ENCODE measurements around the gene SGIP1. TPM values are rescaled to one million over a fixed set of nuclear protein-coding genes. Genes with fewer than 3 reads are reported as not detected.

Gene SGIP1
- total RNA-seq, 3 donors from 2014 or later, result not detected

- H3K36me3 Mint-ChIP-seq (ENCODE audit: insufficient read depth), result no peaks in the 10 kb centered on the region
- H3K4me1 Mint-ChIP-seq (ENCODE audit: low read depth), result no peaks in the 10 kb centered on the region
- DNase-seq, result no peak
- H3K27me3 Mint-ChIP-seq (ENCODE audit: low read depth), result peaks cover 2% of the 10 kb centered on the region
- no peak overlapping the region for H3K4me3 Mint-ChIP-seq
- H3K9me3 Mint-ChIP-seq, result no peaks in the 10 kb centered on the region
- no peak for ATAC-seq
Observed at GRCh38 chr1:66679140-66679539, 145.2 kb downstream of the SGIP1 start.

- H3K4me3 Mint-ChIP-seq, result no peak overlapping the region
- H3K9me3 Mint-ChIP-seq, result no peaks in the 10 kb centered on the region
- H3K27me3 Mint-ChIP-seq (ENCODE audit: low read depth), result peaks cover 4% of the 10 kb centered on the region
- no peaks in the 10 kb centered on the region for H3K4me1 Mint-ChIP-seq (ENCODE audit: low read depth)
- no peaks in the 10 kb centered on the region for H3K36me3 Mint-ChIP-seq (ENCODE audit: insufficient read depth)
- ATAC-seq (no peak), DNase-seq (no peak)
Observed at GRCh38 chr1:66681686-66682085, 147.7 kb downstream of the SGIP1 start.

- Mint-ChIP-seq H3K9me3 (no peaks in the 10 kb centered on the region), H3K4me1 (ENCODE audit: low read depth) (no peaks in the 10 kb centered on the region), H3K27me3 (ENCODE audit: low read depth) (peaks cover 4% of the 10 kb centered on the region), H3K36me3 (ENCODE audit: insufficient read depth) (no peaks in the 10 kb centered on the region), H3K4me3 (no peak overlapping the region)
- ATAC-seq, result no peak
- no peak for DNase-seq
Observed at GRCh38 chr1:66682106-66682505, 148.2 kb downstream of the SGIP1 start.

GRCh38 chr1:66684353-66684752, 150.4 kb downstream of the SGIP1 start:
- H3K36me3 Mint-ChIP-seq (ENCODE audit: insufficient read depth), result no peaks in the 10 kb centered on the region
- H3K9me3 Mint-ChIP-seq, result no peaks in the 10 kb centered on the region
- H3K27me3 Mint-ChIP-seq (ENCODE audit: low read depth), result peaks cover 9% of the 10 kb centered on the region
- no peaks in the 10 kb centered on the region for H3K4me1 Mint-ChIP-seq (ENCODE audit: low read depth)
- ATAC-seq (no peak), DNase-seq (no peak)
- H3K4me3 Mint-ChIP-seq, result no peak overlapping the region

GRCh38 chr1:66685265-66685664, 151.3 kb downstream of the SGIP1 start:
- Mint-ChIP-seq H3K4me1 (ENCODE audit: low read depth) (no peaks in the 10 kb centered on the region), H3K9me3 (no peaks in the 10 kb centered on the region), H3K4me3 (no peak overlapping the region), H3K27me3 (ENCODE audit: low read depth) (peaks cover 7% of the 10 kb centered on the region), H3K36me3 (ENCODE audit: insufficient read depth) (no peaks in the 10 kb centered on the region)
- DNase-seq (no peak), ATAC-seq (no peak)

GRCh38 chr1:66685670-66686069, 151.7 kb downstream of the SGIP1 start:
- no peak for DNase-seq
- no peak for ATAC-seq
- Mint-ChIP-seq H3K27me3 (ENCODE audit: low read depth) (peaks cover 7% of the 10 kb centered on the region), H3K4me1 (ENCODE audit: low read depth) (no peaks in the 10 kb centered on the region), H3K9me3 (no peaks in the 10 kb centered on the region), H3K36me3 (ENCODE audit: insufficient read depth) (no peaks in the 10 kb centered on the region), H3K4me3 (no peak overlapping the region)

- Mint-ChIP-seq H3K4me3 (no peak overlapping the region), H3K36me3 (ENCODE audit: insufficient read depth) (no peaks in the 10 kb centered on the region), H3K4me1 (ENCODE audit: low read depth) (no peaks in the 10 kb centered on the region), H3K27me3 (ENCODE audit: low read depth) (peaks cover 12% of the 10 kb centered on the region), H3K9me3 (no peaks in the 10 kb centered on the region)
- no peak for DNase-seq
- no peak for ATAC-seq
Observed at GRCh38 chr1:66686406-66686805, 152.5 kb downstream of the SGIP1 start.

GRCh38 chr1:66687358-66687757, 153.4 kb downstream of the SGIP1 start:
- H3K4me3 Mint-ChIP-seq, result no peak overlapping the region
- ATAC-seq (no peak), DNase-seq (no peak)
- H3K9me3 Mint-ChIP-seq, result no peaks in the 10 kb centered on the region
- H3K27me3 Mint-ChIP-seq (ENCODE audit: low read depth), result peaks cover 12% of the 10 kb centered on the region
- no peaks in the 10 kb centered on the region for H3K36me3 Mint-ChIP-seq (ENCODE audit: insufficient read depth)
- H3K4me1 Mint-ChIP-seq (ENCODE audit: low read depth), result no peaks in the 10 kb centered on the region

GRCh38 chr1:66690666-66691381, 156.9 kb downstream of the SGIP1 start:
- Mint-ChIP-seq H3K4me3 (no peak overlapping the region), H3K36me3 (ENCODE audit: insufficient read depth) (no peaks in the 10 kb centered on the region), H3K27me3 (ENCODE audit: low read depth) (peaks cover 10% of the 10 kb centered on the region), H3K4me1 (ENCODE audit: low read depth) (no peaks in the 10 kb centered on the region), H3K9me3 (no peaks in the 10 kb centered on the region)
- ATAC-seq, result no peak
- no peak for DNase-seq

- DNase-seq, result no peak
- Mint-ChIP-seq H3K27me3 (ENCODE audit: low read depth) (peaks cover 5% of the 10 kb centered on the region), H3K4me1 (ENCODE audit: low read depth) (no peaks in the 10 kb centered on the region), H3K36me3 (ENCODE audit: insufficient read depth) (no peaks in the 10 kb centered on the region), H3K9me3 (no peaks in the 10 kb centered on the region), H3K4me3 (no peak overlapping the region)
- ATAC-seq, result no peak
Observed at GRCh38 chr1:66692681-66693080, 158.7 kb downstream of the SGIP1 start.

GRCh38 chr1:66693856-66694255, 159.9 kb downstream of the SGIP1 start:
- no peaks in the 10 kb centered on the region for H3K4me1 Mint-ChIP-seq (ENCODE audit: low read depth)
- no peaks in the 10 kb centered on the region for H3K36me3 Mint-ChIP-seq (ENCODE audit: insufficient read depth)

GRCh38 chr1:66695116-66695515, 161.2 kb downstream of the SGIP1 start:
- Mint-ChIP-seq H3K27me3 (ENCODE audit: low read depth) (peaks cover 8% of the 10 kb centered on the region), H3K36me3 (ENCODE audit: insufficient read depth) (no peaks in the 10 kb centered on the region), H3K9me3 (no peaks in the 10 kb centered on the region), H3K4me1 (ENCODE audit: low read depth) (no peaks in the 10 kb centered on the region), H3K4me3 (no peak overlapping the region)
- ATAC-seq (no peak), DNase-seq (no peak)

More at GRCh38 chr1:66693856-66694255, 159.9 kb downstream of the SGIP1 start:
- ATAC-seq, result no peak
- H3K27me3 Mint-ChIP-seq (ENCODE audit: low read depth), result peaks cover 7% of the 10 kb centered on the region
- no peak overlapping the region for H3K4me3 Mint-ChIP-seq
- no peak for DNase-seq
- no peaks in the 10 kb centered on the region for H3K9me3 Mint-ChIP-seq

- H3K27me3 Mint-ChIP-seq (ENCODE audit: low read depth), result peaks cover 8% of the 10 kb centered on the region
- ATAC-seq, result no peak
- H3K4me1 Mint-ChIP-seq (ENCODE audit: low read depth), result no peaks in the 10 kb centered on the region
- no peaks in the 10 kb centered on the region for H3K36me3 Mint-ChIP-seq (ENCODE audit: insufficient read depth)
- no peak for DNase-seq
- H3K4me3 Mint-ChIP-seq, result no peak overlapping the region
- H3K9me3 Mint-ChIP-seq, result no peaks in the 10 kb centered on the region
Observed at GRCh38 chr1:66696771-66697170, 162.8 kb downstream of the SGIP1 start.

- Mint-ChIP-seq H3K9me3 (no peaks in the 10 kb centered on the region), H3K36me3 (ENCODE audit: insufficient read depth) (no peaks in the 10 kb centered on the region), H3K4me3 (no peak overlapping the region), H3K27me3 (ENCODE audit: low read depth) (peaks cover 11% of the 10 kb centered on the region), H3K4me1 (ENCODE audit: low read depth) (no peaks in the 10 kb centered on the region)
- DNase-seq (no peak), ATAC-seq (no peak)
Observed at GRCh38 chr1:66699213-66699612, 165.3 kb downstream of the SGIP1 start.

GRCh38 chr1:66704177-66704875, 170.4 kb downstream of the SGIP1 start:
- no peaks in the 10 kb centered on the region for H3K9me3 Mint-ChIP-seq
- no peak for ATAC-seq
- no peaks in the 10 kb centered on the region for H3K36me3 Mint-ChIP-seq (ENCODE audit: insufficient read depth)
- H3K27me3 Mint-ChIP-seq (ENCODE audit: low read depth), result peaks cover 16% of the 10 kb centered on the region
- no peak overlapping the region for H3K4me3 Mint-ChIP-seq
- no peak for DNase-seq
- H3K4me1 Mint-ChIP-seq (ENCODE audit: low read depth), result no peaks in the 10 kb centered on the region
